ENCODE measurements around the gene GRIA4.

GRIA4 gene

DNA sequence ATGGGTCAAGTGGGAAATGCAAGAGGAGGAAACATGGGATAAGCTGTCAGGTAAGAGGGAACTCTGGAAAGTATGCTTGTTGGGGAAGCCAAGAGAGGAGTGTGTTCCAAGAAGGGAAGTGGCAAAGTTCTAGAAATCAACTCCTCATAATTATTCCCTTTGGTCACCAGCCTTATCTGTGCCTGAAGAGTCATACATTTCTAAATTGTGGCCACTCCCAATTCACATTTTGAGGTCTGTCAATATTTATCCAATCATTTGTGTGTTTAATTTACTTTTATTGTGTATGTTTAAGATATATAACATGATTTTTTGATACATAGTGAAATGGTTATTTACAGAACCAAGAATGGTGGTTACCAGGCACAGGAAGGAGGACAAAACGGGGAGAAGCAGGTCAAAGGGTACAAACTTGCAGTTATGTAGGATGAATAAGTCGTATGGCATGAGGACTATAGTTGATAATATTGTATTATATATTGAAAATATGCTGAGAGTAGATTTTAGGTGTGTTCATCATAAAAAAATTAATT is 131.7 kb downstream of the GRIA4 start:
- no peaks in the 10 kb centered on the region for H3K36me3 ChIP-seq
- H3K27me3 ChIP-seq: no peaks in the 10 kb centered on the region
- TF ChIP-seq, protein P1, sequence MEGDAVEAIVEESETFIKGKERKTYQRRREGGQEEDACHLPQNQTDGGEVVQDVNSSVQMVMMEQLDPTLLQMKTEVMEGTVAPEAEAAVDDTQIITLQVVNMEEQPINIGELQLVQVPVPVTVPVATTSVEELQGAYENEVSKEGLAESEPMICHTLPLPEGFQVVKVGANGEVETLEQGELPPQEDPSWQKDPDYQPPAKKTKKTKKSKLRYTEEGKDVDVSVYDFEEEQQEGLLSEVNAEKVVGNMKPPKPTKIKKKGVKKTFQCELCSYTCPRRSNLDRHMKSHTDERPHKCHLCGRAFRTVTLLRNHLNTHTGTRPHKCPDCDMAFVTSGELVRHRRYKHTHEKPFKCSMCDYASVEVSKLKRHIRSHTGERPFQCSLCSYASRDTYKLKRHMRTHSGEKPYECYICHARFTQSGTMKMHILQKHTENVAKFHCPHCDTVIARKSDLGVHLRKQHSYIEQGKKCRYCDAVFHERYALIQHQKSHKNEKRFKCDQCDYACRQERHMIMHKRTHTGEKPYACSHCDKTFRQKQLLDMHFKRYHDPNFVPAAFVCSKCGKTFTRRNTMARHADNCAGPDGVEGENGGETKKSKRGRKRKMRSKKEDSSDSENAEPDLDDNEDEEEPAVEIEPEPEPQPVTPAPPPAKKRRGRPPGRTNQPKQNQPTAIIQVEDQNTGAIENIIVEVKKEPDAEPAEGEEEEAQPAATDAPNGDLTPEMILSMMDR (IDR thresholded peaks at IDR 0.05; ENCODE audit: low read depth, low read length): no peak
- DNase-seq: no peak
- H3K4me3 ChIP-seq (ENCODE audit: low read depth, low read length): no peak overlapping the region
- no peaks in the 10 kb centered on the region for H3K9me3 ChIP-seq
- H3K4me1 ChIP-seq: peaks cover 7% of the 10 kb centered on the region

DNA sequence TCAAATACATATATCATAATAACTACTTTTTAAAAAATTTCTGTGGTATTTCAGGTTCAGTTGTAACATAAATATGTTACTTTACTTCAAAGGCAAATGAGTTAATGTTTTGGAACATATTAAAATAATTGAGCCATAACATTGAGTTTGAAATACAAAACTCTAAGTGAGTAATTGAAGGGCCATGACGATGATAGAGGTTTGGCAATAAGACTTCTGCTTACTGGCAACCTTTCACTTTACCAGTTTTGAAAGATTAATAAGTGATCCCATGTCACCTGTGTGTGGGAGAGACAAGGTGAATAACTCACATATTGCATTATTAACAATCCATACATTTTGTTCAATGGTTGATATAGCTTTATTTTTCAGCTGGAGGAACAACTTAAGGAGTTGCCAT is 144.4 kb downstream of the GRIA4 start:
- H3K4me3 ChIP-seq (ENCODE audit: low read depth, low read length): no peak overlapping the region

DNA sequence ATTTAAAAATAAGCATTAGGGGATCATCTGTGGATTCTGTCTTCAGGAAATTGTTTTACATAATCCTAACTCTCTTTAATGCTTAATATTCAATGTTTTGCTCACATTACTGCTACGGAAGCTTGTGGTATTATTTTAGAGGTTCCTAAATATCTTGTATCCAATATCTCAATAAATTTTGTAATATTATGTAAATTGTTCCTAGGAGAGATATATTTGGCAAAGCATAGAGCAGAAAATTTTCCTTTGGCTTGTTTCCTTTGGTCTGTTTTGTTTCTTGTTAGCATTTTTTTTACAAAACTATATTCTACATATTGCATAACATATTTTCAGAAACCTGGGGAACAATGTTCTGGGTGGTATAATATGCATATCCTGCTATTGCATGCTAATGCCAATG is 144.8 kb downstream of the GRIA4 start:
- TF ChIP-seq, protein P1 (IDR thresholded peaks at IDR 0.05; ENCODE audit: low read depth, low read length): no peak
- Histone ChIP-seq H3K27me3 (no peaks in the 10 kb centered on the region), H3K4me1 (no peaks in the 10 kb centered on the region), H3K9me3 (no peaks in the 10 kb centered on the region), H3K4me3 (ENCODE audit: low read depth, low read length) (no peak overlapping the region), H3K36me3 (no peaks in the 10 kb centered on the region; the same call in 1 of the 2 replicates)
- DNase-seq: no peak

More for the DNA sequence above, 144.4 kb downstream of the GRIA4 start:
- Histone ChIP-seq H3K4me1 (no peaks in the 10 kb centered on the region), H3K36me3 (no peaks in the 10 kb centered on the region; the same call in 1 of the 2 replicates), H3K27me3 (no peaks in the 10 kb centered on the region), H3K9me3 (no peaks in the 10 kb centered on the region)
- TF ChIP-seq, protein P1 (IDR thresholded peaks at IDR 0.05; ENCODE audit: low read depth, low read length): no peak
- no peak for DNase-seq

DNA sequence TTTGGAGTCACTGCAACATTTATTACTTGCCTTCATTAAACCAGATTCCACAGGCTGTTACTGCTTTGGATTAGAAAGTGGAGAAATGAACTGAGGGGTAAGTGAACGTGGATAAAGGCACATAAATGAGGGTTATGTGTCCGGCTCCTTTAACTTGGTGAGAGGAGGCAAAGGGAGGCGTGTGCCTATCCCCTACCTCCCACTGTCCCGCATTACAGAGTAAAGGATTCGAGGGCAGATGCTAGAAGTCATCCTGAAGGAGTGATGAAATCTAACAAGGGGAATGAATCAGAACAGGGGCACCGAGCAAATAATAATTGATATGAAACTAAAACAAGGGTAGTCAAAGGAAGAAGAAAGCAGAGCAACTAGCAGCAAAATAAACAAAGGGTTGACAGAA is 147.2 kb downstream of the GRIA4 start:
- TF ChIP-seq, protein P1 (IDR thresholded peaks at IDR 0.05; ENCODE audit: low read depth, low read length): no peak
- H3K36me3 ChIP-seq: no peaks in the 10 kb centered on the region; the same call in 1 of the 2 replicates
- H3K9me3 ChIP-seq: no peaks in the 10 kb centered on the region
- H3K27me3 ChIP-seq: no peaks in the 10 kb centered on the region
- H3K4me1 ChIP-seq: no peaks in the 10 kb centered on the region
- H3K4me3 ChIP-seq (ENCODE audit: low read depth, low read length): no peak overlapping the region
- no peak for DNase-seq

DNA sequence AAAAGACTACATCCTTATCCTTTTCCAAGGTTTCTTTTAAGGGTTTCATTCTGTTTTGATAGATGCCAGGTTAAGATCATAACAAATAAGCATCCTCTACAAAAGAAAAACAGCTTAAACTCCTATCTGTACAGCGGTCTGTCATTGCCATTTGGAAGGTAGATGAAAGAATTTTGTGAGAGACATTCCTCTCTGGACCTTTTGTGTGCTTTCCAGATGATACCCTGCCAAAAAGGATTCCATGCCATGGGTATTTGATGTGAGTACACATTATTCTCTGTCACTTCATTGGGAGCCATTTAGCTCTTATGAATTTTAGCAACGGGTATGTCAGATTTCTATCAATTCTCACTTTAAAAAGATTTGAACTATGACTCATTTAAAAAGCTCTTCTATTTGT is 153.7 kb downstream of the GRIA4 start:
- no peaks in the 10 kb centered on the region for H3K27me3 ChIP-seq
- H3K4me3 ChIP-seq (ENCODE audit: low read depth, low read length): no peak overlapping the region

DNA sequence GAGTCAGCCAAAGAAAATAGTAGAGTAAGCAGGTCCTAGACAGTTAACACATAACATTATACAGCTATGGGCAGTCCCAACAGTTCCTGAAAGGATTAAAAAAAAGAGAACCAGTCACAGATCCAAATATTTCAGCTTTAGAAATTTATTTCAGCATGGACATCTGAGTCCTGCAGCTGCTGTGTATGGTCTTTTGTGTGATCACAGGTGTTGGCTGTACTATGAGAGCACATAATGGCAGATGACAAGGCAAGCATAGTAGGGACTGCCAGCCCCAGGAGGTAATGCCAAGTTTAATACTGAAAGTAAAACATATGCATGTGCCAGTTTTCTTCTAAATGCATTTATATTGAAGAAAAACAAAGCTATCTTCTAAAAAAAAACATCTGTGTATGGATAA is 158.1 kb downstream of the GRIA4 start:
- H3K27me3 ChIP-seq: no peaks in the 10 kb centered on the region
- no peaks in the 10 kb centered on the region for H3K9me3 ChIP-seq
- no peak for DNase-seq
- no peak overlapping the region for H3K4me3 ChIP-seq (ENCODE audit: low read depth, low read length)
- peaks cover 3% of the 10 kb centered on the region; the same call in 1 of the 2 replicates for H3K36me3 ChIP-seq
- no peaks in the 10 kb centered on the region for H3K4me1 ChIP-seq
- TF ChIP-seq, protein P1 (IDR thresholded peaks at IDR 0.05; ENCODE audit: low read depth, low read length): no peak

More for the DNA sequence above, 153.7 kb downstream of the GRIA4 start:
- no peaks in the 10 kb centered on the region for H3K36me3 ChIP-seq
- no peaks in the 10 kb centered on the region for H3K9me3 ChIP-seq
- H3K4me1 ChIP-seq: no peaks in the 10 kb centered on the region
- no peak for DNase-seq
- TF ChIP-seq, protein P1 (IDR thresholded peaks at IDR 0.05; ENCODE audit: low read depth, low read length): no peak

Measured in BE2C (cell line).